ENCODE measurements around the gene KIF26A. TPM values are rescaled to one million over a fixed set of nuclear protein-coding genes. Genes with fewer than 3 reads are reported as not detected.

Gene KIF26A
- total and polyA plus RNA-seq, 2 of the 13 experiments (the other 11 are each of a cell fraction or from before 2014, with no cell fraction given): not detected

- no peak overlapping the region for H3K4me3 ChIP-seq (replicated peaks in 1 of 3; ENCODE audit: insufficient read depth in 1 of 3, low read depth in 2 of 3, low read length in 3 of 3)
- in situ Hi-C loops (cut with HindIII; ENCODE audit: extremely low pct_ligation_motif_present, low pct_unique_long_range_greater_than_20kb) (loop anchor here (5.0 kb wide), 1 partner anchor 37 kb away; no protein-coding TSS in a partner anchor), intact Hi-C loops (cut with micrococcal nuclease; ENCODE audit: unreplicated experiment) (no loop called here)
- no peak for DNase-seq (ENCODE audit: low spot score)
- peaks cover 2 to 36% of the 10 kb centered on the region in 2 experiments; a peak in 4 of 5 replicates for H3K27me3 ChIP-seq (ENCODE audit: control insufficient read depth in 1 of 2, insufficient read depth in 2 of 2, low read length in 2 of 2)
- peaks cover 11% of the 10 kb centered on the region for H3K9me3 ChIP-seq (ENCODE audit: low read length)
- ChIA-PET CTCF (ENCODE audit: low intra/inter-chr PET ratio, low total read pairs) (interaction anchor here (1.4 kb wide), 1 partner anchor 57 kb away, joined by 3 read pairs; no protein-coding TSS in a partner anchor), POLR2A (no interaction called here)
- H3K4me2 ChIP-seq (ENCODE audit: low read depth, low read length): no peak overlapping the region
- no peak overlapping the region for H2AFZ ChIP-seq (ENCODE audit: low read length)
- no peak overlapping the region for H3K27ac ChIP-seq (ENCODE audit: extremely low read length, insufficient read depth, low read length)
- H3K36me3 ChIP-seq (replicated peaks in 1 of 2; ENCODE audit: control insufficient read depth in 1 of 2, insufficient read depth in 2 of 2, low read length in 2 of 2): no peaks in the 10 kb centered on the region
- H3K9ac ChIP-seq (ENCODE audit: insufficient read depth, low read depth, low read length): no peak overlapping the region
- H3K4me1 ChIP-seq (ENCODE audit: insufficient read depth, low read length): no peaks in the 10 kb centered on the region
- ATAC-seq: no peak
- no peaks in the 10 kb centered on the region for H3K79me2 ChIP-seq (ENCODE audit: insufficient read depth, low read length)
- H4K20me1 ChIP-seq (ENCODE audit: insufficient read depth, low read length): 0 out of 2 replicates have a peak, but pooled peaks cover 2% of the 10 kb centered on the region
- 37% methylated on average over 22 of the region's 31 CpGs for WGBS (ENCODE audit: low lambda C conversion rate)
- no peak for FAIRE-seq
- no TSS peak for BruUV-seq (replicated peaks)
- TF ChIP-seq IRF1 (CRISPR knock-in tag; IDR thresholded peaks at IDR 0.05; ENCODE audit: low read depth) (no peak), MTERF4 (CRISPR knock-in tag; IDR thresholded peaks at IDR 0.05) (no peak), CEBPZ (IDR thresholded peaks at IDR 0.05; ENCODE audit: low read length) (no peak), REL (CRISPR knock-in tag; conservative IDR thresholded peaks at IDR 0.05) (no peak), REPIN1 (CRISPR knock-in tag; IDR thresholded peaks at IDR 0.05; ENCODE audit: borderline replicate concordance, low read depth) (no peak), SATB2 (CRISPR knock-in tag; IDR thresholded peaks at IDR 0.05) (no peak), THRA (CRISPR knock-in tag; IDR thresholded peaks at IDR 0.05; ENCODE audit: borderline replicate concordance) (no peak), ZFP37 (CRISPR knock-in tag; IDR thresholded peaks at IDR 0.05; ENCODE audit: borderline replicate concordance) (no peak), ZNF7 (CRISPR knock-in tag; IDR thresholded peaks at IDR 0.05) (no peak), ZNF282 (IDR thresholded peaks at IDR 0.05; ENCODE audit: partially characterized antibody) (no peak), ZBTB42 (CRISPR knock-in tag; IDR thresholded peaks at IDR 0.05) (no peak), SSRP1 (CRISPR knock-in tag; IDR thresholded peaks at IDR 0.05) (no peak), GRHL1 (CRISPR knock-in tag; conservative IDR thresholded peaks at IDR 0.05) (no peak)
Observed at GRCh38 chr14:104134061-104134965, 4.1 kb upstream of the KIF26A start.

All from HepG2 (cell line).